IPS-15b (cell line): ENCODE measurements around the gene DCUN1D2.

Experiments used
- H3K27me3 ChIP-seq: one replicate; pipeline ENCODE4 v1.6.1; 2013; ENCODE audit warnings: low read length; ENCODE audit not compliant: control insufficient read depth, insufficient read depth
- H3K36me3 ChIP-seq: one replicate; pipeline ENCODE4 v1.6.1; 2013; ENCODE audit warnings: low read length; ENCODE audit not compliant: control insufficient read depth, insufficient read depth
- H3K4me1 ChIP-seq: one replicate; pipeline ENCODE4 v1.6.1; 2013; ENCODE audit warnings: mild to moderate bottlenecking, low read length; ENCODE audit not compliant: control insufficient read depth, insufficient read depth
- H3K4me3 ChIP-seq: one replicate; pipeline ENCODE4 v1.5.1; 2013; ENCODE audit warnings: low read depth, low read length
- H3K9ac ChIP-seq: one replicate; pipeline ENCODE4 v1.6.1; 2013; ENCODE audit warnings: low read depth, mild to moderate bottlenecking, low read length
- H3K9me3 ChIP-seq: one replicate; pipeline ENCODE4 v1.6.1; 2013; ENCODE audit warnings: mild to moderate bottlenecking, low read length; ENCODE audit not compliant: control insufficient read depth, insufficient read depth

DCUN1D2 gene

GRCh38 chr13:113499936-113500335 is 9.4 kb upstream of the DCUN1D2 start:
- H3K36me3 ChIP-seq = peaks cover 30% of the 10 kb centered on the region
- H3K9me3 ChIP-seq = no peaks in the 10 kb centered on the region
- peaks cover 2% of the 10 kb centered on the region for H3K4me1 ChIP-seq
- H3K9ac ChIP-seq = no peak overlapping the region
- no peaks in the 10 kb centered on the region for H3K27me3 ChIP-seq
- H3K4me3 ChIP-seq = no peak overlapping the region

- no peak overlapping the region for H3K9ac ChIP-seq
- H3K4me3 ChIP-seq = no peak overlapping the region
- no peaks in the 10 kb centered on the region for H3K9me3 ChIP-seq
- peaks cover 2% of the 10 kb centered on the region for H3K4me1 ChIP-seq
- H3K36me3 ChIP-seq = peaks cover 30% of the 10 kb centered on the region
- H3K27me3 ChIP-seq = no peaks in the 10 kb centered on the region
These were observed 8.4 kb upstream of the DCUN1D2 start for GRCh38 chr13:113498905-113499304.

GRCh38 chr13:113497217-113497616 is 6.7 kb upstream of the DCUN1D2 start:
- H3K9ac ChIP-seq = no peak overlapping the region
- H3K4me1 ChIP-seq = peaks cover 10% of the 10 kb centered on the region
- peaks cover 18% of the 10 kb centered on the region for H3K36me3 ChIP-seq

GRCh38 chr13:113495494-113496210 is 5.1 kb upstream of the DCUN1D2 start:
- peak overlapping the region; percentile 39 for H3K9ac ChIP-seq
- peaks cover 17% of the 10 kb centered on the region for H3K36me3 ChIP-seq
- peaks cover 10% of the 10 kb centered on the region for H3K4me1 ChIP-seq
- no peaks in the 10 kb centered on the region for H3K9me3 ChIP-seq
- H3K4me3 ChIP-seq = peak overlapping the region; percentile 23
- H3K27me3 ChIP-seq = no peaks in the 10 kb centered on the region

More at GRCh38 chr13:113497217-113497616, 6.7 kb upstream of the DCUN1D2 start:
- Histone ChIP-seq H3K4me3 (no peak overlapping the region), H3K9me3 (no peaks in the 10 kb centered on the region), H3K27me3 (no peaks in the 10 kb centered on the region)

DNA sequence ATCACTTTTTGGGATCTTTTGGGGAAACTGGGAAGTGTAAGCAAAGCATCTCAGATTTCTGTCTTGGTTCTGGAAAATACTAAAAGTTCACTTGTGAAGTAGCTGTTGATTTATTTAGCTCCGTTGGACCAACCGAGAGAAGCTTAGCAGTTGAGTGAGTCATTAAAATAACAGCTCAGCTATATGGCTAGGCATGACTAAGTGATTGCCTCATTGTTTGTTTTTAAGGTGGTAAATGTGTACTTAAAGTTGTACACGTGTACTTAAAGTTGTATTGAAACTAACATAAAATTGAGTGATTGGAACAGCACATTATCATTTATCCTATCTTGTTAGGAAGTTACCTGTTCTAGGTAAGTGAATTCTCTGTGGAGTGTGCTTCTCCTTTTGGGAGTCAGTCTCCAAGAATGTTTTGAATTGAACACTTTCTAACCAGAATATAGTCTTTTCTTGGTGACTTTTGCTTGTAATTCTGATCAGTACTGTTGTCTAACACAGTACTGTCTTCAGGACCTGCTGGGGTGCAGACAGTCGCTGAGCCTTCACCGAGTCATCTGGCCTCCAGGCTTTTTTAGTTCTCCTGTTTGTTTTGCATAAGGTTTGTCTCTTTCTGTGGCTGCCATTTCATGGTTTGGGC is 2.9 kb upstream of the DCUN1D2 start:
- Histone ChIP-seq H3K36me3 (peaks cover 9% of the 10 kb centered on the region), H3K9ac (no peak overlapping the region), H3K27me3 (no peaks in the 10 kb centered on the region), H3K9me3 (no peaks in the 10 kb centered on the region), H3K4me3 (no peak overlapping the region), H3K4me1 (peaks cover 10% of the 10 kb centered on the region)

GRCh38 chr13:113491982-113492381 is 1.5 kb upstream of the DCUN1D2 start:
- Histone ChIP-seq H3K9me3 (no peaks in the 10 kb centered on the region), H3K4me3 (peak overlapping the region; percentile 98), H3K27me3 (no peaks in the 10 kb centered on the region), H3K36me3 (peaks cover 1% of the 10 kb centered on the region), H3K4me1 (peaks cover 10% of the 10 kb centered on the region), H3K9ac (peak overlapping the region; percentile 65)

DNA sequence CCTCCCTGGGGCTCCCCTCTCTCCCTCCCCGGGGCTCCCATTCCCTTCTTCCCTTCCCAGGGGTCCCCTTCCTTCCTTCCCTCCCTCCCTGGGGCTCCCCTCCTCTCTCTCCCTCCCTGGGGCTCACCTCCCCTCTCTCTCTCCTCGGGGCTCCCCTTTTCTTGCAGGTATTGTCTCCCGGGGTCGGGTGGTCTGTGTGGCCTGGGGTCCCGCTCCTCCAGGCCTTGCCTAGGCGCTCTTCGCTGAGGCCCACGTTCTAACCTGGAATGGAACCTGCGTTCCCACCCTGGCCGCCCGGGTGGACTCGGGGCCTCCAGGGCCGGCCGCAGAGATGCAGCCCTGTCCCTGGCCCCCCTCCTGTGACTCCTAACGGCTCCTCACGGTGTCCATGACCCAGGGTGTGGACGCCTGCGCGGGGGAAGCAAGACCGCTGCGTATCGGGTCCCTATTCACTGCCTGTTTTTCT is 940 bp upstream of the DCUN1D2 start:
- Histone ChIP-seq H3K4me1 (peaks cover 10% of the 10 kb centered on the region), H3K4me3 (peak overlapping the region; percentile 98), H3K27me3 (no peaks in the 10 kb centered on the region), H3K9me3 (no peaks in the 10 kb centered on the region), H3K36me3 (no peaks in the 10 kb centered on the region), H3K9ac (peak overlapping the region; percentile 65)

DNA sequence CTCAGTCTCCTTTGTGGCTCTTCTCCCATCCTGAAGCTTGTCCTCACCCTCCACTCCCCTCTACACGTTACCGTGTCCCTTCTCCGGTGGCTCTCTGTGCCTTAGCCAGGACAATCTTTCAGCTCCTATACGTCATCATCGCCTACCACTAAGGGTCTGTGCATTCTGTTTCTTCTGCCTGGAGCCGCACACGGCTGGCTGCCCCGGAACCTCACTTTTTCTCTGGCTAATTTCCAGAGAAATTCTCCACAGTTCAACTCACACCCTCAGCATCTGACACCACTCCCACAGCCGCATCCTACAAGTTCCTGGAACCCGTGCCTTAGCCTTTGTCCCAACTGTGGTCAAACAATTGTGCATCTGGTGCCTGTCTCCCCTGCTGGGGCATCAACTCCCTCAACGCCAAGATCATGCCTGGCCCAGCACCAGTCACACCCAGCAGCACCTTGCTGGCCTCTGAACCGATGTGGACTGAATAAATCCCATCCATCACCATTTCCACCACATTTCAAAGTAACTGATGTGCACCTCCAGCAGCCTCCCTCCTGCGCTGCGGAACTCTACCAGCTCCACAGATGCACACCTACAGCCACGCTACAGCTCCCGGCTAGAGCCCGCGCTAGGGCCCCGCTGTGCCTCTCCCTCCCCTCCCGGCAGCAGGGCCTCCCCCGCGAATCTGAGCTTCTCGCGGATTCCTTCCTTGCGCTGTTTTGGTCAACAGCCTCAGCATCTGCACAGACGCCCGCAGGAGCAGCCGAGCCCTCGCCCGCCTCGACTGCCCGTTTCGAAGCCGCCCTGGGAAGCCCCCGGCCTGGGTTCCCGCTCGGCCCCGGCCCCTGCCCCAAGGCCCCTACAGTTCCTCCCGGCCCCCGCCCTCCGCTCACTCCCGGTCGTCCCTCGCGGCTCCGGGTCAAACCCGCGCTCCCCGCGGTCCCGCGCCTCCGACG is 689 bp downstream of the DCUN1D2 start:
- Histone ChIP-seq H3K27me3 (no peaks in the 10 kb centered on the region), H3K36me3 (no peaks in the 10 kb centered on the region), H3K4me1 (peaks cover 8% of the 10 kb centered on the region), H3K4me3 (peak overlapping the region; percentile 98), H3K9me3 (no peaks in the 10 kb centered on the region), H3K9ac (peak overlapping the region; percentile 54)

DNA sequence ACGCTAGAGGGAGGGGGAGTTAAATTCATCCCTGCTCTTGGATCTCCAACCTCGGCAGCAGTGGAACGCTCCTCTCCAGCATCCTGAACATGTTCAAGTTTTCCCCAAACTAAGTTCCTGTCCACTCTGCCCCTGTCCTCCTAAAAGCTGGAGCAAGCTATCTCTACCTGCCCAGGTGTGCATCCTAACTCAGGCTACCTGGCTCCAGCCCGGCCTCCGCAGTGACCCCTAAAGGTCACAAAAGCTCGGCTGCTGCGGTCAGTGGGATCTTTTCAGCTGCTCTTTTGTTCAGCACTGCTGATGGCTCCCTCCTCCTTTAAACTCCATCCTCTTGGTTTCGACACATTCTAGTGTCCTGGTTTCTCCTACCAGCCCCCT is 1.4 kb downstream of the DCUN1D2 start:
- H3K27me3 ChIP-seq = no peaks in the 10 kb centered on the region
- peak overlapping the region; percentile 98 for H3K4me3 ChIP-seq
- H3K36me3 ChIP-seq = no peaks in the 10 kb centered on the region
- peaks cover 8% of the 10 kb centered on the region for H3K4me1 ChIP-seq
- no peaks in the 10 kb centered on the region for H3K9me3 ChIP-seq
- H3K9ac ChIP-seq = no peak overlapping the region

GRCh38 chr13:113488283-113488682 is 2.2 kb downstream of the DCUN1D2 start:
- Histone ChIP-seq H3K9me3 (no peaks in the 10 kb centered on the region), H3K36me3 (no peaks in the 10 kb centered on the region), H3K4me3 (peak overlapping the region; percentile 98), H3K27me3 (no peaks in the 10 kb centered on the region), H3K4me1 (peaks cover 8% of the 10 kb centered on the region), H3K9ac (no peak overlapping the region)

GRCh38 chr13:113486698-113487097 is 3.8 kb downstream of the DCUN1D2 start:
- H3K36me3 ChIP-seq = no peaks in the 10 kb centered on the region
- no peaks in the 10 kb centered on the region for H3K27me3 ChIP-seq
- H3K4me1 ChIP-seq = peaks cover 4% of the 10 kb centered on the region
- H3K9ac ChIP-seq = no peak overlapping the region
- no peak overlapping the region for H3K4me3 ChIP-seq
- H3K9me3 ChIP-seq = no peaks in the 10 kb centered on the region
